Renal pelvis (tissue), 4 donors: ENCODE results near the gene HPN. TPM values are rescaled to one million over a fixed set of nuclear protein-coding genes. Genes with fewer than 3 reads are reported as not detected.

ENCODE experiments used
- DNase-seq: peaks from one replicate; pipeline ENCODE4 v3.0.0-alpha.2; 2013
- polyA plus RNA-seq, 3 donors: library from polyadenylated mRNA; unstranded; fragments of 120-200 nt; gene quantifications; one replicate each; pipeline ENCODE4 v1.2.1, GENCODE V29; 2013; ENCODE audit not compliant: insufficient read length in 3 of 3

Gene HPN
- polyA plus RNA-seq, 3 donors = 118 to 150 (median 128) TPM

DNA sequence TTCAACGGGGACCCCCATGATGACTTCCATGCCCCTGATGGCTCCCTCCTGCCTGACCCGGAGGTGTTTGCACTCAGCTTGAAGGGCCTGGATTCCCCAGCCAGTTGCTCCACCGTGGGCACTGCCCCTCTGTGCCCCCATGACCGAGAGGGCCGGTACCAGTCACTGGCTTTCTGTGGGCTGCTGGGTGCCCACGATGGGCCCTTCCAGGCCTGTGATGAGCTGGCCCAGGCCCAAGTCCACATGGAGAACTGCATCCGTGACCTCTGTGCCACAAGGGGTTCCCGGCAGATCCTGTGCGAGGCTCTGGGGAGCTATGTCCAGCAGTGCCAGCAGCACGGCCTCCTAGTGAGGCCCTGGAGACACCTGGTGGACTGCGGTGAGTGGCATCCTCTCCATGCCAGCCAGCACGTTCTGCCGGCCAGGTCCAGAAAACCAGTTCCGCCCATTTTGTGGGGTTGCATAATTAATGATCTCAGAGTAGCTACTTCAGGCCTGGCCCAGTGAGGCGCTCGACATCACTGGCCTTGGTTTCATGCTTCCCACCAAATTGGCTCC lies 39.2 kb downstream of the HPN start:
- no peak for DNase-seq

DNA sequence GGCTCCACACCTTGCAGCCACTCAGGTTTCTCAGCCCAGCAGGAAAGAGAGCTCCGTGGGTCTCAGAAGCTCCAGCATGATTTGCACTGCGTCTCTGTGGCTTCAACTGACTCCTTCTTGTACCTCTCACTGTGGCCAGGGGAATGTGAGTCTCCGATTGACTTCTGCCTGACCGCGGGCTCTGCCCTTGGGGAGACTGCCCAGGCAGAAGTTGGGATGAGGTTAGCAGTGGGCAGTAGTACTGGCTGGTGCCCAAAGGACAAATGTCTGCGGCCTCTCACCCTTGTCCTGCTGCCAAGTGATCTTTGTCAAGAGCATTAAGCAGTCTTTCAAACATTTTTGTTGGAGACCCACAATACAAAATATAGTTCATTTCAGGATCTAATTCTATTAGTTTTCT lies 39.7 kb downstream of the HPN start:
- no peak for DNase-seq

DNA sequence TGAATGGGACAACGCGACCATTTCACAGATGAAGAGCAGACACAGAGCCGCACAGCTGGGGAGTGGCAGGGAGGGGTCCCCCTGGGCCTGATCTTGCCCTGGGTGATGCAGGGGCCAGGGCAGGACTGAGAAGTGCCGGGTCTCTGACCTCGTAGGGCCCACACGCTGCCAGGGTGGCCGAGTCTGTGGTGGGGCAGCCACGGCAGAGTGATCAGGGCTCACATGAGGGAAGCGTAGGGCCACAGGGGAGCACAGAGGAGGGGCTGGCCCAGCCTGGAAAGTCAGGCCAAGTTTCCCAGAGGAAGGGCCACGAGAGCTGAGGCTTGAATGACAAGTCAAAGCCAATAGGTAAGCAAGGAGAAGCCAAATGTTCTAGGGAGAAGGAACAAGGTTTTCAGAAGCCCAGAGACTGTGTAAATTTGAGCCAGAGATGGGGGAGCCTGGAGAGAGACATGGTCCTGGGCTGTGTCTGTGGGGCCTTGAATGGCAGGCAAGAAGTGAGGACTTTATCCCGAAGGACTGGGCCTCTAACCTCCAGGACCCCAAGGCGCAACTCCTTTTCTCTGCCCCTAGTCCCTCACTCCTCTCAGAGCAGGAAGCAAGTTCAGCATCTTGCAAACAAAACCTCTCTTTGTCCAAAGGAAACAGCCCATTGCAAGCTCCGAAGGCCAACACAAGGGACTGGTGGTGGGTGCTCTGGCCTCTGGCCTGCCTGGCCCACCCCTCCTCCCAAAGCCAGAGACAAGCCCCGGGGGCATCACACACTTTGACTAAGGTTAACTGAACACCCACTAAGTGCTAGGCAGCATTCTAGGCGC lies 42.4 kb downstream of the HPN start:
- DNase-seq = no peak

DNA sequence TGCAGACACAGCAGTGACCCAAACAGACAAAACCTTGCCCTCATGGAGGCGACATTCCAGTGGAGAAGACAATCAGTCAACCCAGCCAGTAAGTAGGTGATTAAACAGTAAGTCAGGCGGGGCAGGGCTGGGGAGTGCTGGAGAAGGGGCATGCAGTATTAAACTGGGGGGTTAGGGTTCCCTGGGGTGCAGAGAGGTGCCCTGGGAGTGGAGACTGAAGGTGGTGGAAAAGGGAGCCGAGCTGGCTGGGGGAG lies 42.9 kb downstream of the HPN start:
- DNase-seq = no peak

DNA sequence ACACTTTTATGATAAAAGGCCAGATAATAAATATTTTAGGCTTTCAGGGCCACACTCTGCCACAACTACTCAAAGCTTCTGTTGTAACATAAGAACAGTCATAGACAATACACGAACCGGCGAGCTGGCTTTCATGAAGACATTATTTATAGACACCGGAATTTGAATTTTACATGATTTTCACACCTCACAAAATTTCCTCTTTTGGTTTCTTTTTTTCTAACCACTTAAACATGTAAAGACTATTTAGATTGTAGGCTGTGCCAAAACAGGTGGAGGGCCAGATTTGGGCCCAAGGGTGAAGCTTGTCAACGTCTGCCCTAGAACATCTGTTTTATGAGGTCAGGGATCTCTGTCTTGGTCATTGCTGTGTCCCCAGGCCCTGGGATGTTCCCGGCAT lies 44.4 kb downstream of the HPN start:
- DNase-seq = no peak

DNA sequence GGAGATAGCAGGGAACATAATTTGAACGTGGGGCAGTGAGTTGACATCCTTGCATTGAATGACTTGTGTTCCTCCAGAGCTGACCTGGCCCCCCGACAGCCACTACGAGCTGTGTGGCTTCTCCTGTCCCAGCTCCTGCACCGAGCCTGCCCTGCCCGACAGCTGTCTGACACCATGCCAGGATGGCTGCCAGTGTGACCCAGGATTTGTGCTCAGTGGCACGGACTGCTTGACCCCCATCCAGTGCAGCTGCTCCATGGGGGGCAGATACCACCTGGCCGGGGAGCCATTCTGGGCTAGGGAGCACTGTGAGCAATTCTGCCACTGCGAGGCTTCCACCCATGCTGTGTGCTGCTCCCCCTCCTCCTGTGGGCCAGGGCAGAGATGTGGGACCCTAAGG lies 44.9 kb downstream of the HPN start:
- no peak for DNase-seq

DNA sequence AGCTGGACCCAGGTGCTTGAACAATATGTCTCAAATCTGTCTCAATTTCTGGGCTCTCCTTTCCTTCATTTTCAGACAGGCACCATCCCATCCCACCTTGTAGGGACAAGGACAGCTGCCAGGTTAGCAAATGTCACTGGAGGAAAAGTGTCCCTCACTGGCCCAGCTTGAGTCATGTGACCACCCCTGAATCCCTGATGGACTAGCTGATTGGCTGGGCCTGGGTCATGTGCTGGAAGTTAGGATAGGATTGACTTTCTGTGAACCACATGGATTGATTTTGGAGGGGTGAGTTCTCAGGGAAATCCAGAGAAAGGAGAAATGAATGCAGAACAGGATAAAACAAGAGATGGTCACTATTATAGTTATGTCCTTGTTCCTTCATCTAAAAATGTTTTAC lies 45.9 kb downstream of the HPN start:
- no peak for DNase-seq

DNA sequence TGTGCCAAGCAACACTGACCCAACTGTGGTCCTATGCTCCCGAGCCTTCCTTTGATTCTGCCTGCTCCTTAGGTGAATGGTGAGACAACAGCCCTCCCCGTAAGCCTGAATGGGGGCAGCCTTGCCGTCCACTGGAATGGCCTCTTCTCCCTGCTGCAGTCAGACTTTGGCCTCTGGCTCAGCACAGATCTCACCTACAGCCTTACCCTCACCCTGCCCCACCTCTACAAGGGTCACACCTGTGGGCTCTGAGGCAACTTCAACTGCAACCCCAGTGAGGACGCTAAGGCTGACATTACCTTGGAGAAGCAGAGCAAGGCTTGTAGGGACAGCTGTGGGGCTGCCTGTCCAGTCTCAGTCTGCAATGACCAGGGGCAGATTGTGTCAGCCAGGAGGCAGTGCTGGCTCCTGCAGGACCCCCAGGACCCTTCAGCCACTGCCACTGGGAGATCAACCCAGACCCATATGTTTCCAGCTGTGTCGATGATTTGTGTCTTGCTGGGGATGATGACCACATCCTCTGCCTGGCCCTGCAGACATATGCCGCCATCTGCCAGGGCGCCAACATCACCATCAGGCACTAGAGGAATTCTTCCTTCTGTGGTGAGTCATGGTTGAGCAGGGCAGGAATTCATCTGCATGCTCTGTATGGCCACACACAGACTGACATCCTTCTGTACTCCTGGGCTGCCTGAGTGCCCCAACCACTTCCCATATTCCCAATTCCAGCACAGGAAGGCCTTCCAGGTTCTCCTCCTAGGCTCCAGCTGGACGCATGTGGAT lies 46.8 kb downstream of the HPN start:
- no peak for DNase-seq

DNA sequence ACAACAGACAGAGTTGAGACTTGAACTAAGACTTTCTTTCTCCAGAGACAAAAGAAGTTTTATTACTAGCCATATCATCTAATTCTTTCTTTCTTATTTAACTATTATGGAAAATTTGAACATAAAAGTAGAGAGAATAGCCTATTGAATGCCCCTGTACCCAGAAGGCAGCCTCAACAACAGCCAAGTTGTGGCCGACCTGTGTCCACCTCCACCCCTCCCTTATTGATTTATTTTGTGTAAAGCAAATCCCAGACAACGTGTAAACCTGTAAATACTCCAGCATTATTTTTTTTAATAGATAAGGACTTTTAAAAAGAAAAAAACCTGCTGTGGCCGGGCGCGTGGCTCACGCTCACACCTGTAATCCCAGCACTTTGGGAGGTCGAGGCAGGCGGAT lies 48.0 kb downstream of the HPN start:
- no peak for DNase-seq

DNA sequence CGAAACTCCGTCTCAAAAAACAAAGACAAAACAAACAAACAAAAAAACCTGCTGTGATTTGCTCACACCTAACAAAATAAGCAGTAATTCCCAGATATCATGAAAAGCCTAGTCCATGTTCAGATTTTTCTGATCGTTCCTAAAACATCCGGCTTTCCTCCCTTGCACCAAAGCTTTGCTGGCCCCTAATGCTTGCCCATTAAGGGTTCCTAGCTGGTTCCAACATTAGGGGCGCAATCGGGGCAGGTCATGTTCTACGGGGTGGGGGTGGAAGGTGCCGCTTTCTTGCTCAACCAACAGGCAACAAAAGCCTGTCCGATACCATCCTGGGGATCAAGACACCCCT lies 48.6 kb downstream of the HPN start:
- no peak for DNase-seq

DNA sequence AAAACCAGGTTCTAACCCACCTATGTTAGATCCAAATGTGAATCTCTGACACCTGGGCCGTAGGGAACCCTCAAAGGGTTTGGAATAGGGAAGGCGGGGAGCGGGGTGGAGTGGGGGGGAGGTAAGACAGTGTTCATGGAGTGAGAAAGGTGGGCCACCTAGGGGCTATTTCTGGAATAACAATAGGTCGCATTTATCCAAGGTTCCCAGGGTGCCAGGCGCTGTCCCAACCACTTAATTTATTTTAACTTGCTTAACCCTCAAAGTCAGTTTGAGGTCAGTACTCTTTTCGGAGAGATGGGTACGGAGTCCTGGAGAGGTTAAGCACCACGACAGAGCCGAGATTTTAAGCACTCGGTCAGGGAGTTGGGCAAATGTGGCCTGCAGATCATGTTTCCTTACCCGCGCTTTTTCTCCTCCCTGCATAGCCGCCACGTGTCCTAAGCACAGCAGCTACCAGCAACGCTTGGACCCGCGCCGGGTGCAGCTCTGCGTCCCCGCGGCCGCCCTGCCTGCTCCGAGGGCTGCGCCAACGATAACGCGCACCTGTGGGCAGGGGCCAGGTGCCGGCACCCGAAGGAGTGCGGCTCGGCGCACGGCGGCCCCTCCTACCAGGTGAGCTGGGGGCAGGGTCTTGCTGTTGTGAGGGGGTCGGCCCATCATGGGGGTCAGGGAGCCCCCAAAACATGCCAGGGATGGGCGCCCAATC lies 49.1 kb downstream of the HPN start:
- DNase-seq = peak; percentile 79

DNA sequence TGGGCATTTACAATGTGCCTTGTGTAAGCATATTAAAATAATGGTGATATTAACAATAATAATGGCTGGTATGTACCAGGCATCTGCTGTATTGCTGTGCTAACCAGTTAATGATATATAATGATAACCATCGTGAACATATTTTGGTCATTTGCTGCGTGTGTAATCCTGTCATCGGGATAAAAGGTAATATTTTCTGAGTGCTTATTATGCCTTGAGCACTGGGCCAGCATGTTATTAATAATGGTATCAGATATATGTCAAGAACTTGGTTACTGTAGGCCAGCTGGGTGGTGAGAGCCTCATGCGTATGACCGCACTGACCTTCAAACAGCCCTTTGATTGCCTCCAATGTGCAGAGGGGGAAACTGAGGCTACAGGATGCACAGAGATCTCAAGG lies 51.9 kb downstream of the HPN start:
- no peak for DNase-seq

DNA sequence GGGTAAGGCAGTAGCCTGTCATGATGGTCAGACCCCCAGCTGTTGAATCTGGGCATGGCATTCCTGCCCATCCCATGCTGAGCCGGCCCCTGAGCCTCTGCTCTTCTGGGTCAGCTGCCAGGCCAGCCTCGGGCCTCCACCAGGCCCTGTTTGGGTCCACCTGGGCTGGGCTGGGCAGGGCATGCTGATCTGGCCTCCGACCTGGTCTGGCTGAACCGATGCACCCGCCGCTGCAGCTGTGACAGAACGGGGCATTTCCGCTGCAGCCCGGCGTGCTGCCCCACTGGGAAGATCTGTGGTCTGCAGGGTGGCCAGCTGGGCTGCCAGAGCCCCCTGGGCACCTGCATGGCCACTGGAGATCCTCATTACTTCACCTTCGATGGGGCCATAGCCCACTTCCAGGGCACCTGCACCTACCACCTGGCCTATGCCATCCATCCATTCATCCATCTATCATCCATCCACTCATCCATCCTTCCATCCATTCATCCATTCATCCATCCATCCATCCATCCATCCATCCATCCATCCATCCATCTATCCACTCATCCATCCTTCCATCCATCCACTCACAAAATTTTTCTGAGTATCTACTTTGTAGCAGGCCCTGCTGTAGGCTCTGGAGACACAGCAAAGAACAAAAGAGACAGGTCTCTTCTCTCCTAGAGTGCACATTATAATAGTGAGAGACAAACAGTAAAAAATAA lies 52.6 kb downstream of the HPN start:
- DNase-seq = no peak

DNA sequence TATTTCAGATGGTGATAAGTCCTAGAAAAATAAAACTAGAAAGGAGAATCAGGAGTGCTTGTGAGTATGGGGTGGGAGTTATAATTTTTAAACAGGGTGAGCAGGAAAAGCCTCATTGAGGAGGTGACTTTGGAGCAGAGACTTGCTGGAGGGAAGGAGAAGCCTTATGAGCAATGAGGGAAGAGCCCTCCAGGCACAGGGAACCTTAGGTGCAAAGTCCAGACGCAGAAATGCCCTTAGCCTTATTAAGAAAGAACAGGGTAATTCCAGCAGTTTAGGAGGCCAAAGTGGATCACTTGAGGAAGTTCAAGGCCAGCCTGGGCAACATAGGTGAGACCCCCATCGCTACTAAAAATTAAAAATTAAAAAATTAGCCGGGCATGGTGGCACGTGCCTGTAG lies 53.1 kb downstream of the HPN start:
- no peak for DNase-seq

DNA sequence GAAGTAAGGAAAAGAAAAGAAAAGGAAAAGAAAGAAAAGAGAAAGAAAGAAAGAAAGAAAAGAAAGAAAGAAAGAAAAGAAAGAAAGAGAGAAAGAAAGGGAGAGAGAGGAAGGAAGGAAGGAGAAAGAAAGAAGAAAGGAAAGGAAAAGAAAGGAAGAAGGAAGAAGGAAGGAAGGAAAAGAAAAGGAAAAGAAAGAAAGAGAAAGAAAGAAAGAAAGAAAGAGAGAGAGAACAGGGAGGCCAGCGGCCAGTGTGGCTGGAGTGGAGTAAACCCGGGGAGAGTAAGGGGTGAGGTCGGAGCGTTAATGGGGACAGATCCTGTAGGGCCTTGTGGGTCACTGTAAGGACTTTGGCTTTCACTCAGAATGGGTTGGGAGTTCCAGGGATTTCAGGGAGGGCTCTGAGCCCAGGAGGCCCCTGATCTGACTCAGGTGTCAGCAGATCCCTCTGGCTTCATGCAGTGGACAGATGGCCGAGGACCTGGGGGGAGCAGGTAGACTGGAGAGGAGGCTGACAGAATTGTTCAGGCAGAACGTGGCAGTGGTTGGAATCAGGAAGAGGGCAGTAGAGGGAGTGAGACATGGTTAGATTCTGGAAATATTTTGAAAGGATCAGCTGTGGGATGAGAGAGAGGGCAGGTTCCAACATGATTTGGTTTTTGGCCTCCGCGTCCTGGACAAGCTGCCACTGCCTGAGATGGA lies 54.3 kb downstream of the HPN start:
- no peak for DNase-seq

DNA sequence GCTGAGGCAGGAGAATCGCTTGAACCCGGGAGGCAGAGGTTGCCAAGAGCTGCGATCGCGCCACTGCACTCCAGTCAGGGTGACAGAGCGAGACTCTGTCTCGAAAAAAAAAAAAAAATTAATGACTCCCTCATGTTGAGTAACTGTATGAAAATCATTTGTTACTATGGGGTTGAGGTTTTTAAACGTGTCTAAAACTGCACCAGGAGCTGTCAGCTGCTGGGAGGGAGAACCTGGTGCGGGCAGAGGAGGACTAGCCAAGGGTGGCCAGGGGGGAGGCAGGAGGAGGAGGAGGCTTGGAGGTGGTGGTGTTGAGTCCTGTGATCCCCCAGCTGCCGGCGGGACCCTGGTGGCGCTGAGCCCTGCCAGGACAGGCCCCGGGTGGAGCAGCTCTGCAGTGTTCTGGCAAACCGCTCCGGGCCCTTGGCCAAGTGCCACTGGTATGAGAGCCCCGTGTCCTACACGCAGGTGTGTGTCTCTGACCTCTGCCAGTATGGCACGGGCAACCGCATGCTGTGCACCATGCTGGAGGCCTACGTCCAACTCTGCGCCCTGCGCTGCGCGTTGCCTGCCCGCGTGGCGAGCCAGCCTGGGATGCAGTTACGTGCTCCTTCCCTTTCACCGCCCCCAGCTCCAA lies 57.0 kb downstream of the HPN start:
- DNase-seq = no peak

DNA sequence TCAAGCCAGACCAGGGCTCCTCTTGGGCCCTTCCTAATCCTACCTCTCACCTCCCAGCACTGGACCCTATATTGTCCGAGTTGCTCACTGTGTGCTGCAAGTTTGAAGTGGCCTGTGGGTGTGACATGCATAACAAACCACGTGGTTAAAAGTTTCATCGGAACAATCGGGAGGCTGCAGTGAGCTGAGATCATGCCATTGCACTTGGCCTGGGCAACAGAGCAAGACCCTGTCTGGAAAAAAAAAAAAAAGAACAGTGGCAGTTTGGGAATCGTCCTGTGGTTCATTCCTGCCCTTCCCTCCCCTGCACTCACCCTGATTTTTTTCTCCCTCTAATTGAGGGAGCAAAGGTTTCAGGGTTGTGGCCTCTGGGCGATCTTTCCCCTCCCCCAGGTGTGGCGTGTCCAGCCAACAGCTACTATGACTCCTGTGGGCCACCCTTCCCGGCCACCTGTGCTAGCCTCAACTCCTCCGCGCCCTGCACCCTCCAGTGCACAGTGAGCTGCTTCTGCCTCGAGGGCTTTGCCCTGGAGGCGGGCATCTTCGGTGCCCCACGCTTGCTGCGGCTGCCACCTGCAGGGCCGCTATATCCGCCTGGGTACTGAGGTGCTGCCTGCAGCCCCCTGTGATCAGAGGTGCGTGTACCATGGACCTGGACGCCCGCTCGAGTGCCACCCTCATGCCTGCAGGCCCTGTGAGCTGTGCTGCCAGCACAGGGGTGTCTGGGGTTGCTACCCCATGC lies 57.8 kb downstream of the HPN start:
- DNase-seq = no peak

DNA sequence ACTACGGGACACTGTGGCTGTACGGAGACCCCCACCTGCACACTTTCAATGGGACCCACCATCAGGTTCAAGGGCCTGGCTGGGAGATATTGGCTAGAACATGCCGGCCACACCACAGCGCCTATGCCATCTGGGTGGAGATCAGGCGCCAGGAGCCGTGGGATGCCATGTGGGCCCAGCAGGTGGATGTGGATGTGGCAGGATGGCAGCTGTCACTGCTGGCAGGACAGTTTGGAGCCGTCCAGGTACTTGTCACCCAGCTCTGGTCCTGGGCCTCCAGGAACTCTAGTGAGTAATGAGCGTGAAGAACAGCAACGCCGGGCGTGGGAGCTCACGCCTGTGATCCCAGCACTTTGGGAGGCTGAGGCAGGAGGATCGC lies 58.4 kb downstream of the HPN start:
- DNase-seq = no peak

DNA sequence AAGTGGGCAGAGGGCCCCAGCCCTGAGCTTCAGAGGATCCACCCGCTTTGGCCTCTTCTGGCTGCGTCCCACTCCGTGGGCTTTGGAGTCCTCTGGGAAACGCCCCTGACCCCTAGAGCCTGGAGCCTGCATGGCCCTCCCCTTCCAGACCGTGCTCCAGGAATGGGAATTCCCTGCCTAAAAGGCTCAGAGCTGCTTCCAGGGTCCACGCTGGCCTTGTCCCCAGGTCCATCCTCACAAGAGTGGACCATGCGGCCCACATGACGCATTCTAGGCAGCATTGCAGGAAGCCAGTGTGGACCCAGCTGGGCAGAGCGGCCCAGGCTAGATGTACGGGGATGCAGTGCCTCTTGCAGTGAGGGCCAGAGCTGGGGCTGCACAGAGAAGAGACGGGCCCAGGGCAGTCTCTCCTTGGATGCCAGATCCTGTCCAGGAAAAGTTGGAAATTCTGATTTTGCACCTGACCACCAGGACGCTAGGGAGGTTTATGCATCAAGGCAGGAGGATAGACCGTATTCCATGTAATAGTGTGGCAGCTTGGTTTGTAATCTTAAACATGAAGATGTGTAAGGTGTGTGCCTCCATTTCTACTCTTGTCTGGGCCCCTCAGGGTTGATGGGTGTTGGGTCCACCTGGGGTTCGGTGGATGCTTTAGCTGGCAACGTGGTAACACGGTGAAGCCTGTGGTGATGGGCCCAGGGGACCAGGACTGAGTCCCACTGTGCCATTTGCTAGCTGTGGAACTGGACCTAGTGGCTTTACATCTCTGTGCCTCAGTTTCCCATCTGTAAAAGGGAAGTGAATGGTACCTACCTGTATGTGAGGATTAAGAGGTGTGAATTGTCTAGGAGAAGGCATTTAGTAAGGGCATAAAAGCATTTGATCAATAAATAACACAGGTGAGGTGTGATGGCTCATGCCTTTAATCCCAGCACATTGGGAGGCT lies 59.3 kb downstream of the HPN start:
- DNase-seq = no peak
